ENCODE data around the gene SPARCL1.
"Not testable (repeated sequence)": the region's sequence is repeated elsewhere in the genome, so short reads cannot be mapped to it uniquely, and the experiment has no call there.

The SPARCL1 gene

DNA sequence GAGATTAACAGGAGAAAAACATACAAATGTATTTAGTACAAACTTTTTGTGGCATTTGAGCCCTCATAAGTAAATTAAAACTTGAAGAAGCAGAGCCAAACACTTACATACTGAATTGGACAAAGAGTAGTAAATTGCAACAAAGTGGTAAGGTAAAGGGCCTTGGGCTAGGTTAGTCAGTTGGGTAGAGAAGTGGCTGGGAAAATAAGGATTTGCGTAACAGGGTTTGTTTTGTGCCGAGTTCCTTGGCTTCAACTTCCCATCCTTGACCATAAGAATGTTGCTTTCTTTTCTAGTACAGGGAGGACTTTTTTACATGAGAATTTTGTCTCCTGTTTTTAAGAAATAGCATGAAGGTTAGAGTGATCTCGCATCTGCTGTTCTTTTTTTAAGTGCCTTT is 45.8 kb upstream of the SPARCL1 start:
- H3K27ac ChIP-seq (replicated peaks) = no peak overlapping the region
- no peak for DNase-seq (ENCODE audit: low read depth in 1 of 2, low spot score in 1 of 2)
- no peak for TF ChIP-seq GABPA (IDR thresholded peaks at IDR 0.05; ENCODE audit: low read depth)
- no peak for TF ChIP-seq CTCF (IDR thresholded peaks at IDR 0.05; ENCODE audit: insufficient read depth, low read length)
- no peak for TF ChIP-seq REST (IDR thresholded peaks at IDR 0.05; ENCODE audit: insufficient replicate concordance, low read depth)
- TF ChIP-seq SPI1 (IDR thresholded peaks at IDR 0.05; ENCODE audit: borderline replicate concordance, low read depth) = no peak
- no peak for TF ChIP-seq POLR2AphosphoS5 (IDR thresholded peaks at IDR 0.05; ENCODE audit: low read depth)
- H3K27me3 ChIP-seq (ENCODE audit: insufficient read depth, poor library complexity, severe bottlenecking) = no peaks in the 10 kb centered on the region
- no peak overlapping the region for H3K4me3 ChIP-seq (replicated peaks; ENCODE audit: insufficient read depth, low read length)

GRCh38 chr4:87574376-87574775 is 45.2 kb upstream of the SPARCL1 start:
- H3K27me3 ChIP-seq (ENCODE audit: insufficient read depth, poor library complexity, severe bottlenecking); H3K27ac ChIP-seq (replicated peaks); H3K4me3 ChIP-seq (replicated peaks; ENCODE audit: insufficient read depth, low read length); DNase-seq (ENCODE audit: low read depth in 1 of 2, low spot score in 1 of 2): not testable (repeated sequence)

DNA sequence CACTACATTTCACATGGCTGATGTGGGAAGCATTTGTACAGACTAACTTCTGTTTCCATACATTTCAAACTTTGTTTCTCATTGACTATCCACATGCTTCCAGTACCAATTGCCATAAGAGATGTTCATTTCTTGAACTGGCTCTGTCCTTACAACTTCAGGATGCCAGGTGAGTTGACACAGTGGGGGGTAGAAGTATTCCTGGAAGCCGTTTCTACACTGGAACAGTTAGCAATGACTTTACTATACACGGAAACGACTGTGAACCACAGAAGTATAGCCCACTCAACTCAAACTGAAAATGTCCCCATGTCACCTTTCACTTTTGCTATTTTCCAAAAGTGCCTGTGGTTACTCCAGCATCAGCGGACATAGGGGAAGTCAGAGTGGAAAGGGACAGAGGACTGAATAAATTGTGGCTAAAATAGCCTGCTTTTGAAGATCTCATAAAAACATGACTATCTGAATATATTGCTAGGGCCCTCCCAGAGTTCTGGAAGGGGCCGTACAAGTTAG is 41.2 kb upstream of the SPARCL1 start:
- Histone ChIP-seq H3K27ac (replicated peaks) (no peak overlapping the region), H3K27me3 (ENCODE audit: insufficient read depth, poor library complexity, severe bottlenecking) (no peaks in the 10 kb centered on the region), H3K4me3 (replicated peaks; ENCODE audit: insufficient read depth, low read length) (no peak overlapping the region)
- no peak for DNase-seq (ENCODE audit: low read depth in 1 of 2, low spot score in 1 of 2)
- TF ChIP-seq SPI1 (IDR thresholded peaks at IDR 0.05; ENCODE audit: borderline replicate concordance, low read depth) = no peak
- TF ChIP-seq REST (IDR thresholded peaks at IDR 0.05; ENCODE audit: insufficient replicate concordance, low read depth) = no peak
- TF ChIP-seq POLR2AphosphoS5 (IDR thresholded peaks at IDR 0.05; ENCODE audit: low read depth) = no peak
- no peak for TF ChIP-seq GABPA (IDR thresholded peaks at IDR 0.05; ENCODE audit: low read depth)
- TF ChIP-seq CTCF (IDR thresholded peaks at IDR 0.05; ENCODE audit: insufficient read depth, low read length) = no peak

- no peak for TF ChIP-seq REST (IDR thresholded peaks at IDR 0.05; ENCODE audit: insufficient replicate concordance, low read depth)
- TF ChIP-seq GABPA (IDR thresholded peaks at IDR 0.05; ENCODE audit: low read depth) = no peak
- no peak for TF ChIP-seq CTCF (IDR thresholded peaks at IDR 0.05; ENCODE audit: insufficient read depth, low read length)
- no peak for TF ChIP-seq SPI1 (IDR thresholded peaks at IDR 0.05; ENCODE audit: borderline replicate concordance, low read depth)
- TF ChIP-seq POLR2AphosphoS5 (IDR thresholded peaks at IDR 0.05; ENCODE audit: low read depth) = no peak
- Histone ChIP-seq H3K4me3 (replicated peaks; ENCODE audit: insufficient read depth, low read length) (no peak overlapping the region), H3K27me3 (ENCODE audit: insufficient read depth, poor library complexity, severe bottlenecking) (no peaks in the 10 kb centered on the region), H3K27ac (replicated peaks) (no peak overlapping the region)
- no peak for DNase-seq (ENCODE audit: low read depth in 1 of 2, low spot score in 1 of 2)
These were observed 38.0 kb upstream of the SPARCL1 start for GRCh38 chr4:87567191-87567590.

Data from HL-60 (cell line).